GM18519 (cell line): ENCODE results near the gene LAMA2.

ENCODE experiments used
- ATAC-seq: cut with Tn5 transposase; IDR thresholded peaks from one replicate; pipeline ENCODE4 v1.9.1; 2021; ENCODE audit warnings: mild to moderate bottlenecking, moderate library complexity; ENCODE audit not compliant: unreplicated experiment, low FRiP score

Gene LAMA2

DNA sequence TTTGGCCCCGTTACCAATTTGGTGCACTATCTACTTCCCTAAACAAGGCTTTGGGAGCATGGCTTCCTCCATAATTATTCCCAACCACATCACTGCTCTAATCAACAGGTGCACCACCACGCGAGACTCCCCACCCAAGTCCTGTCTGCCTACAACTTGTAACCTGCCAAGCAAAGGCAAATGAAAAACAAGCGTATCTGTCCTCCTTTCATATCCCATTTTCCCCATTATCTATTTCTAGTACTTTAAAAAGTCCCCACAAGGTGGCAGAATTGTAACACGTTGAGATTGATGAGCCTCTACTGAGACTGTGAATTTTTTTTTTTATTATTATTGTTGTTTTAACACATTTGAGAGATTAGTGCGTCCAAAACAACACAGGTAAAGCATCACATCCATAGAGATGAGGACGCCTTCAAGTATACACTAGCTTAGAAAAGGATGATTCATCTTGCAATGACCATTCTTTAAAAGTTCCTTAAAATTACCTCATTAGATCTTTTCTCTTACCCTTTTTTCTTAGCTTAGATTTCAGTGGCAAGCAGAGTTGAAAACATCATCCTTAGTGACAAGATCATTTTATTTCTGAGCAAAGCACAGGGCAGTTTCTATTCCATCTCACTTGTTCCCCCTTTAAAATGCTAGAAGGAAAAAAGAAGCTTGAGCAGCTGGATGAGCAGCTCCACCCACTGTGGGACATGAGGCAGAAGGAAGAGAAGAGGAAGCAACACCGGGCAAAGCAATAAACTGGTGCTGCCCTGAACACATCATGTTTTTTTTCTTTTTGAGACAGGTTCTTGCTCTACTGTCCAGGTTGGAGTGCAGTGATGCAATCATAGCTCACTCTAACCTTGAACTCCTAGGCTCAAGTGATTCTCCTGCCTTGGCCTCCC is 616.3 kb downstream of the LAMA2 start:
- ATAC-seq, result peak; percentile 72

DNA sequence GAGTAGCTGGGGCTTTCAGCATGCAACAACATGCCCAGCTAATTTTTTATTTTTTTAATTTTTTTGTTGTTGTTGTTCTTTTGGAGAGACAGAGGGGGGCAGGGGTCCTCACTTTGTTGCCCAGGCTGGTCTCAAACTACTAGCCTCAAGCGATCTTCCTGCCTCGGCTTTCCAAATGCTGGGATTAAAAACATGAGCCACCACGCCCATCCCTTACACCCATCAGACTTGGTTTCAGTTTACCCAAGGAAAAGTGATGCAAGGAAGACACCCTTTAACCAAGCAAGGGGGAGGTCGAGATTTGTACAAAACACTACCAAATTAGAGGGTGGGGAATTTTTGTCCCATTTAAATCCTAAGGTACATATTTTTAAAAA is 616.9 kb downstream of the LAMA2 start:
- ATAC-seq, result no peak

GRCh38 chr6:129500958-129501739 is 618.2 kb downstream of the LAMA2 start:
- ATAC-seq, result no peak

GRCh38 chr6:129501740-129502660 is 619.1 kb downstream of the LAMA2 start:
- no peak for ATAC-seq

GRCh38 chr6:129504456-129504855 is 621.5 kb downstream of the LAMA2 start:
- no peak for ATAC-seq

- no peak for ATAC-seq
Measured at GRCh38 chr6:129507059-129507807, 624.3 kb downstream of the LAMA2 start.

- no peak for ATAC-seq
Measured at GRCh38 chr6:129507846-129508245, 624.9 kb downstream of the LAMA2 start.

DNA sequence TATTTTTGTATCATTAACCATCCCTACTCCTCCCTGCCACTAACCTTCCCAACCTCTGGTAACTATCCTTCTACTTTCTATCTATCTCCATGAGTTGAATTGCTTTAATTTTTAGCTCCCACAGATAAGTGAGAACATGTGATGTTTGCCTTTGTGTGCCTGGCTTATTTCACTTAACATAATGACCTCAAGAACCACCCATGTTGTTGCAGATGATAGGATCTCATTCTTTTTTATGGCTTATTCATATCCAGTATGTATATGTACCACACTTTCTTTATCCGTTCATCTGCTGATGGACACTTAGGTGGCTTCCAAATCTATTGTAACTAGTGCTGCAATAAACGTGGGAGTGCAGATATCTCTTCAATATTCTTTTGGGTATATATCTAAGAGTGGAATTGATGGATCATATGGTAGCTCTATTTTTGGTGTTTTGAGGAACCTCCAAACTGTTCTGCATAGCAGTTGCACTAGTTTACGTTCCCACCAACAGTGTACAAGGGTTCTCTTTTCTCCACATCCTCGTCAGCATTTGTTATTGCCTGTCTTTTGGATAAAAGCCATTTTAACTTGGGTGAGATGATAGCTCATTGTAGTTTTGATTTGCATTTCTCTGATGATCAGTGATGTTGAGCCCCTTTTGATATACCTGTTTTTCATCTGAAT is 625.7 kb downstream of the LAMA2 start:
- no peak for ATAC-seq

DNA sequence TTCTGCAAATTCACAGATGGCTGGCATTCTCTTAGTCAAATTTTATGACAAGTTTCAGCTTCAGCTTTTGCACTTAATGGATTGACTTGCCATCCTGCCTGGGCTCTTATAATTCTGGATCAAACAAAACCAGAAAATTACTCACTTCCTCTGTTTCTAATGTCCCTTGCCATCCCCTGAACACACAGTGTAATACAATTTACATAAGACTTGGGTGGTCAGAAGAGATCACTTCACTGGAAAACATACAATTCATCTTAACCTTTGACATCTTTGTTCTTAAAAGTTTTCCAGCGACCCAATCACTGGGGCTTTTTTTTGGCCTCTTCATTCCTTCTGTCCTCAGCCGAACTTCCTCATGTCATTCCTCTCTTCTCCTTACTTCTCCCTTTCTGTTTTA is 628.0 kb downstream of the LAMA2 start:
- no peak for ATAC-seq

GRCh38 chr6:129513471-129513870 is 630.5 kb downstream of the LAMA2 start:
- ATAC-seq, result no peak

DNA sequence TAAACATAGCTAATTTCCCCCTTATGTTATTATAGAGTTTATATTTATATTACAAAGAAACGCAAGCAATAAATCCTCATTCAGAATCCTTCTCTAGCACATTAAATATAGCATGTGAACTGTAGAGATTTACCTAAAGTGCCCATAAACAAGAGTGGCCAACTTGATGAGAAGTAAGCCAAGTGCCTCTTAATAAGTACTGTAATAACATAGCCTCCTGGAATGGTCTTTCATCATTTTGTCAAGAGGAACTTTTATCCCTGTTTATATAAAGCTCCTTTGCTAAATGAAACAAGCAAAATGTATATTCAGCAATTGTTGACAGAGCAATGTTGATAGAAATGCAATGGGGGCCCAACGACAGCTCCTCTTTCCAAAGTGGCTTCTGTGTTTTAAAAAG is 632.1 kb downstream of the LAMA2 start:
- ATAC-seq, result no peak

GRCh38 chr6:129516005-129516404 is 633.1 kb downstream of the LAMA2 start:
- no peak for ATAC-seq

DNA sequence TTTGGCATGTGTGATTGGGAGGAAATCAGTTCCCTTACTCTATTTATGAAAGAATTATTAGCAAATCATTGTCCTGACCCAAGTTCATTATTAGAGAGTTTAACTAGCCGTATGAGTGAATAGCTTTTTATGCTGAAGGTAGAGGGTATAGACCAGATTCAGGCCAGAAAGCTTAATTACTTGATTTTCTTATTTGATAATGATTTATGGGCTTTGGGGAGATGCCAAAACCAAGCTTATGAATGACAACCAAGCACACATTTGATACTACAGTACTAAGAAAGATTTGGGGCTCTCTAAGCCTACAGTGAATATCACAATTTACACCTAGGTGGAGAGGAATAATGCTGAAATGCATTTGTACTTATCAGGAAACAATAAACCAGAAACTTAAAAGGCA is 633.8 kb downstream of the LAMA2 start:
- no peak for ATAC-seq

DNA sequence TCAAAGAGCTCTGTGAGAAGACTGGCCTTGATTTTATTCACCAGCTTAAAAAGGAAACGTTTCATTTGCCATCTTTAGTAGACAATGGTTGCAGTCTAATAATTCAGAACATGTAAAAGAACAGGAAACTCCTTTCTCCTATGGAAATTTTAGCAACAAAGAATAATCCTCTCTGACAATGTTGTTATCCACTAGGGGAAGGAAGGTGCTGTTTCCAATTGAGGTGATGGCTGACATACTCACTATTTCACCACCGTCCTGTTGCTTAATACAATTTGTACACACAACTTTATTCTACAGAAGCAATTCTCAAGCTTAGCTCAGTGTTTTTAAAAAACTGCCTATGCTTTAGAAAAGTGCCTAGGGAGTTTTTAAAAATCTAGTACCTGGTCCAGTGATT is 634.4 kb downstream of the LAMA2 start:
- ATAC-seq, result no peak

DNA sequence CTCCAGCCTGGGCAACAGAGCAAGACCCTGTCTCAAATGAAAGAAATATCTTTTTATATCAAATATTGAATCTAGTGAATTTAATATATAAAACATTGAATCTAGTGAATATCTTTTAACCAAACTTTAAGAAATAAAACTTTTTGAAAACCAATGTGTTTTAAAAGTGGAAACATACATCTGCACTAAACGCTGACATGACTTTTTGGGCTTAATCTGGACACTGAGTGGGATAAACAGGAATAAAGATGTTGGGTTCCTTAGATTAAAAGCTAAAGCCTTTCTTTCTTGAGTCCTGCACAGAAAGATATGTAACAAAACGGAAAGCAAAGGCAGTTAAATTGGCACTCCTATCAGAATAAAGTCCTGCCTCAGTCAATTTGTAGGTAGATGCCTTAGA is 636.8 kb downstream of the LAMA2 start:
- no peak for ATAC-seq

DNA sequence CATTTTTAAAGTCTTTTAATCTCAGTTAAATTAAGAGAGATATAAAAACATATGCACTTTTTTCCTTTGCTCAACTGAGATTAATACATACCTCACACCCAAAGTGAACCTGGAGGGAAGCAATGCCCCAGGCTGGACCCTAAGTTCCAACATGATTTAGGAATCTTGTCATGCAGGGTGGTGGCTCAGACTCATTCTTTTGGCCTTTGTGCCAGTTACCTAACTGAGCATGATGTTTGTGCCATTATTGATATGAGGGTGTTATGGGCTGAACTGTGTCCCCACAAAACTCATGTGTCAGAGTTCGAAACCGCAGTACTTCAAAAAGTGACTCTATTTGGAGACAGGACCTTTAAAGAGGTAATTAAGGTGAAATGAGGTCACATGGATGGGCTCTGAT is 639.0 kb downstream of the LAMA2 start:
- no peak for ATAC-seq

GRCh38 chr6:129523816-129524215 is 640.9 kb downstream of the LAMA2 start:
- ATAC-seq, result no peak

- no peak for ATAC-seq
Measured at GRCh38 chr6:129525055-129525454, 642.1 kb downstream of the LAMA2 start.

DNA sequence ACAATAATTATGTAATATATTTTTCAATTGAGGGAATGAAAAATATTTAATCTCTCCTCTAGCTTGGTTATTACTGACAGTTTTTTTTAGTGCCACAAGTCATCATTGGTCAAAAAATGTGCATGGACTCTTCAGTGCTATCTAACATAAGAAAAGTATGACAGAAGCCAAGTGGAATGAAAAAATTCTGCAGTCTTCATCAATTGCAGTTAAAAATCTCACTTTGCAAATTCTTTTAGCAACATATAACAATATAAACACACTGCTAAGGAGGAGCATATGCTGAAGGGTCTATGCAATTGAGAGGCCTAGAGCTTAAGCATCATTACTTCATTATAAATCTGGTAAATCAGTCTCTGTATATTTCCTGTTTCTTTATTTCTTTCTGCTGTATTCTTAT is 652.0 kb downstream of the LAMA2 start:
- ATAC-seq, result no peak

DNA sequence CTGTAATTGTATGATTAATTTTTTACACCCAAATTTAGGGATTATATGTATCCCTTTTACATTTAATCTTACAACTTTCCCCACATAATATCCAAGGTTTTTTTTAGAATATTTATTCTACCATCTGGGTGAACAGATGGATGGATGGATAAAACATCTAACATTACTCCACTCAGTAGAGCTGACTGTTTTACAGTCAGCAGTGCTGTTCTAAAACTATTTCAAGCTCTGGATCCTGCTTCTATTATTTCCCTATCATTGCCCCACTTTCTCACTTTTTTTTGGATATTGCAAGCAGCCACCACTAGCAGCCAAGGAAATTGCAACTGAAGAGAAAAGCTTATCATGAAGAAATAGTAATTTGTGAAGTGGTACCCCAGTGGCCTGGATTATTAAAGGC is 653.3 kb downstream of the LAMA2 start:
- no peak for ATAC-seq
